ENCODE measurements around the gene CCSER1. TPM values are rescaled to one million over a fixed set of nuclear protein-coding genes. Genes with fewer than 3 reads are reported as not detected.
"Not testable (repeated sequence)": the region's sequence is repeated elsewhere in the genome, so short reads cannot be mapped to it uniquely, and the experiment has no call there.

CCSER1 gene
- total RNA-seq, 1 experiment from 2014 or later = 0.05 TPM

DNA sequence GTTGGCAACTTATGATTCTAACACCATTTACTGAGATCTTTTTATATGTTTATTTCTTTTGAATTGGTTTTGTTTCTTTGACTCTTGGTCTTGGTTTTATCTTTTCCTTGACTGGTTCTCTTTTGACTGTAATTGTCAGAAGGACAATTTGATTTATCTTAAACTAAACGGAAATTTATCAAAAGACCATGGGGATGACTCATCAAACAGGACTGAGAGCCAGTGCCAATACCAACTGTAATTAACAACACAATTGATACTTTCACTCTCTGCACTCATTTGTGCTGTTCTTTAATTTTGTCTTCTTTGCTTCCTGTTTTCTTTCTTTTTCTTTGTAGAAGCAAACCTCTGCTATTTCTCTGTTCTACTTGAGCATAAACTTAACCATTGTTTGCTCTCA lies 776.8 kb downstream of the CCSER1 start:
- in situ Hi-C loops (cut with HindIII; ENCODE audit: low pct_unique_long_range_greater_than_20kb, low sequenced_read_pairs) = no loop called here
- no peaks in the 10 kb centered on the region for H3K36me3 ChIP-seq (ENCODE audit: control insufficient read depth, insufficient read depth, low read length)
- CTCF ChIA-PET = no interaction called here
- DNase-seq (ENCODE audit: low read depth, low spot score) = no peak
- intact Hi-C loops (cut with micrococcal nuclease; ENCODE audit: unreplicated experiment) = no loop called here
- TF ChIP-seq, protein P1, sequence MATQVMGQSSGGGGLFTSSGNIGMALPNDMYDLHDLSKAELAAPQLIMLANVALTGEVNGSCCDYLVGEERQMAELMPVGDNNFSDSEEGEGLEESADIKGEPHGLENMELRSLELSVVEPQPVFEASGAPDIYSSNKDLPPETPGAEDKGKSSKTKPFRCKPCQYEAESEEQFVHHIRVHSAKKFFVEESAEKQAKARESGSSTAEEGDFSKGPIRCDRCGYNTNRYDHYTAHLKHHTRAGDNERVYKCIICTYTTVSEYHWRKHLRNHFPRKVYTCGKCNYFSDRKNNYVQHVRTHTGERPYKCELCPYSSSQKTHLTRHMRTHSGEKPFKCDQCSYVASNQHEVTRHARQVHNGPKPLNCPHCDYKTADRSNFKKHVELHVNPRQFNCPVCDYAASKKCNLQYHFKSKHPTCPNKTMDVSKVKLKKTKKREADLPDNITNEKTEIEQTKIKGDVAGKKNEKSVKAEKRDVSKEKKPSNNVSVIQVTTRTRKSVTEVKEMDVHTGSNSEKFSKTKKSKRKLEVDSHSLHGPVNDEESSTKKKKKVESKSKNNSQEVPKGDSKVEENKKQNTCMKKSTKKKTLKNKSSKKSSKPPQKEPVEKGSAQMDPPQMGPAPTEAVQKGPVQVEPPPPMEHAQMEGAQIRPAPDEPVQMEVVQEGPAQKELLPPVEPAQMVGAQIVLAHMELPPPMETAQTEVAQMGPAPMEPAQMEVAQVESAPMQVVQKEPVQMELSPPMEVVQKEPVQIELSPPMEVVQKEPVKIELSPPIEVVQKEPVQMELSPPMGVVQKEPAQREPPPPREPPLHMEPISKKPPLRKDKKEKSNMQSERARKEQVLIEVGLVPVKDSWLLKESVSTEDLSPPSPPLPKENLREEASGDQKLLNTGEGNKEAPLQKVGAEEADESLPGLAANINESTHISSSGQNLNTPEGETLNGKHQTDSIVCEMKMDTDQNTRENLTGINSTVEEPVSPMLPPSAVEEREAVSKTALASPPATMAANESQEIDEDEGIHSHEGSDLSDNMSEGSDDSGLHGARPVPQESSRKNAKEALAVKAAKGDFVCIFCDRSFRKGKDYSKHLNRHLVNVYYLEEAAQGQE (IDR thresholded peaks at IDR 0.05; ENCODE audit: insufficient read depth in 1 of 2, low read depth in 2 of 2, low read length in 1 of 2) = no peak
- TF ChIP-seq, protein P2, sequence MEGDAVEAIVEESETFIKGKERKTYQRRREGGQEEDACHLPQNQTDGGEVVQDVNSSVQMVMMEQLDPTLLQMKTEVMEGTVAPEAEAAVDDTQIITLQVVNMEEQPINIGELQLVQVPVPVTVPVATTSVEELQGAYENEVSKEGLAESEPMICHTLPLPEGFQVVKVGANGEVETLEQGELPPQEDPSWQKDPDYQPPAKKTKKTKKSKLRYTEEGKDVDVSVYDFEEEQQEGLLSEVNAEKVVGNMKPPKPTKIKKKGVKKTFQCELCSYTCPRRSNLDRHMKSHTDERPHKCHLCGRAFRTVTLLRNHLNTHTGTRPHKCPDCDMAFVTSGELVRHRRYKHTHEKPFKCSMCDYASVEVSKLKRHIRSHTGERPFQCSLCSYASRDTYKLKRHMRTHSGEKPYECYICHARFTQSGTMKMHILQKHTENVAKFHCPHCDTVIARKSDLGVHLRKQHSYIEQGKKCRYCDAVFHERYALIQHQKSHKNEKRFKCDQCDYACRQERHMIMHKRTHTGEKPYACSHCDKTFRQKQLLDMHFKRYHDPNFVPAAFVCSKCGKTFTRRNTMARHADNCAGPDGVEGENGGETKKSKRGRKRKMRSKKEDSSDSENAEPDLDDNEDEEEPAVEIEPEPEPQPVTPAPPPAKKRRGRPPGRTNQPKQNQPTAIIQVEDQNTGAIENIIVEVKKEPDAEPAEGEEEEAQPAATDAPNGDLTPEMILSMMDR (IDR thresholded peaks at IDR 0.05) = no peak
- TF ChIP-seq SIN3A (IDR thresholded peaks at IDR 0.05; ENCODE audit: borderline replicate concordance, insufficient read depth, low read depth, low read length) = no peak
- no peak for TF ChIP-seq POLR2AphosphoS5 (IDR thresholded peaks at IDR 0.05; ENCODE audit: low read depth, low read length)
- no peak for TF ChIP-seq TCF7L2 (IDR thresholded peaks at IDR 0.05; ENCODE audit: low read depth, low read length)
- no peaks in the 10 kb centered on the region for H3K27me3 ChIP-seq (ENCODE audit: control insufficient read depth, insufficient read depth, low read length)
- POLR2A ChIA-PET = no interaction called here
- no peaks in the 10 kb centered on the region for H3K4me1 ChIP-seq (ENCODE audit: control insufficient read depth, insufficient read depth, low read length)
- no peaks in the 10 kb centered on the region for H3K9me3 ChIP-seq (ENCODE audit: control insufficient read depth, insufficient read depth, low read depth, low read length)
- H3K4me3 ChIP-seq (ENCODE audit: low read depth in 2 of 2, low read length in 2 of 2) = no peak overlapping the region
- ATAC-seq = no peak
- H3K27ac ChIP-seq (ENCODE audit: low read length) = no peak overlapping the region
- no TSS peak for BruUV-seq (replicated peaks)

DNA sequence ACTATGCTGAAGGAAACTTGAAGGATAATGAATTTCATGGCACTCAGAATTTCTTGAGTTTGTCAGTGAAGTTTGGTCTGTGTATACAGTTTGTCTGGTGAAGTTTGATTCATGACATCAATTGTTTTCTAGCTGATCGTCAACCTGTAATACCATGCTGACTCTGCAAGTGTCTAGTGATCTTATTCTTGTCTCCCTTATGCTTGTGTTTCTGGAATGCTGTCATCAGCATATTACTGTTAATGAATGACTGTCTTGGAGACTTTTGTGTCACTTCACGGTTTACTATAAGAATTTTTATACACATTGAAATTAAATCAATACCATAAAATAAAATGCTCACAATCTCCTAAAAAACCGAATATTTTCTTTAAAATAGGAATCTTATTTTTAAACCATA lies 779.0 kb downstream of the CCSER1 start:
- in situ Hi-C loops (cut with HindIII; ENCODE audit: low pct_unique_long_range_greater_than_20kb, low sequenced_read_pairs) = no loop called here
- no peak overlapping the region for H3K27ac ChIP-seq (ENCODE audit: low read length)
- intact Hi-C loops (cut with micrococcal nuclease; ENCODE audit: unreplicated experiment) = no loop called here
- POLR2A ChIA-PET = no interaction called here
- DNase-seq (ENCODE audit: low read depth, low spot score) = no peak
- no peaks in the 10 kb centered on the region for H3K9me3 ChIP-seq (ENCODE audit: control insufficient read depth, insufficient read depth, low read depth, low read length)
- H3K36me3 ChIP-seq (ENCODE audit: control insufficient read depth, insufficient read depth, low read length) = no peaks in the 10 kb centered on the region
- BruUV-seq (replicated peaks) = no TSS peak
- CTCF ChIA-PET = no interaction called here
- no peaks in the 10 kb centered on the region for H3K4me1 ChIP-seq (ENCODE audit: control insufficient read depth, insufficient read depth, low read length)
- no peak overlapping the region for H3K4me3 ChIP-seq (ENCODE audit: low read depth in 2 of 2, low read length in 2 of 2)
- no peaks in the 10 kb centered on the region for H3K27me3 ChIP-seq (ENCODE audit: control insufficient read depth, insufficient read depth, low read length)
- no peak for ATAC-seq
- TF ChIP-seq, protein P1 (IDR thresholded peaks at IDR 0.05; ENCODE audit: insufficient read depth in 1 of 2, low read depth in 2 of 2, low read length in 1 of 2) = no peak
- TF ChIP-seq TCF7L2 (IDR thresholded peaks at IDR 0.05; ENCODE audit: low read depth, low read length) = no peak
- TF ChIP-seq, protein P2 (IDR thresholded peaks at IDR 0.05) = no peak
- no peak for TF ChIP-seq POLR2AphosphoS5 (IDR thresholded peaks at IDR 0.05; ENCODE audit: low read depth, low read length)
- no peak for TF ChIP-seq SIN3A (IDR thresholded peaks at IDR 0.05; ENCODE audit: borderline replicate concordance, insufficient read depth, low read depth, low read length)

DNA sequence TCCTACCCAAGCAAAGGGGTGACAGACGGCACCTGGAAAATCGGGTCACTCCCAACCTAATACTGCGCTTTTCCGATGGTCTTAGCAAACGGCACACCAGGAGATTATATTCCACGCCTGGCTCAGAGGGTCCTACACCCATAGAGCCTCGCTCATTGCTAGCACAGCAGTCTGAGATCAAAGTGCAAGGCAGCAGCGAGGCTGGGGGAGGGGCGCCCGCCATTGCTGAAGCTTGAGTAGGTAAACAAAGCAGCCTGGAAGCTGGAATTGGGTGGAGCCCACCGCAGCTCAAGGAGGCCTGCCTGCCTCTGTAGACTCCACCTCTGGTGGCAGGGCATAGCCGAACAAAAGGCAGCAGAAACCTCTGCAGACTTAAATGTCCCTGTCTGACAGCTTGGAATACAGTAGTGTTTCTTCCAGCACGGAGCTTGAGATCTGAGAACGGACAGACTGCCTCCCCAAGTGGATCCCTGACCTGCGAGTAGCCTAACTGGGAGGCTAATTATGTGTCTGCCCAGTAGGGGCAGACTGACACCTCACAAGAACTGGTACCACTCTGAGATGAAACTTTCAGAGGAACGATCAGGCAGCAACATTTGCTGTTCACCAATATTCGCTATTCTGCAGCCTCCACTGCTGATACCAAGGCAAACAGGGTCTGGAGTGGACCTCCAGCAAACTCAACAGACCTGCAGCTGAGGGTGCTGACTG lies 784.7 kb downstream of the CCSER1 start:
- in situ Hi-C loops (cut with HindIII; ENCODE audit: low pct_unique_long_range_greater_than_20kb, low sequenced_read_pairs); intact Hi-C loops (cut with micrococcal nuclease; ENCODE audit: unreplicated experiment); H3K4me1 ChIP-seq (ENCODE audit: control insufficient read depth, insufficient read depth, low read length); H3K27me3 ChIP-seq (ENCODE audit: control insufficient read depth, insufficient read depth, low read length); H3K4me3 ChIP-seq (ENCODE audit: low read depth in 2 of 2, low read length in 2 of 2); H3K9me3 ChIP-seq (ENCODE audit: control insufficient read depth, insufficient read depth, low read depth, low read length); H3K36me3 ChIP-seq (ENCODE audit: control insufficient read depth, insufficient read depth, low read length); DNase-seq (ENCODE audit: low read depth, low spot score); CTCF ChIA-PET; BruUV-seq (replicated peaks); H3K27ac ChIP-seq (ENCODE audit: low read length); POLR2A ChIA-PET; ATAC-seq: not testable (repeated sequence)
